OCI-LY3 (cell line): ENCODE data around the gene ARPIN.

Experiments
- EZH2phosphoT487 ChIP-seq: fragments of 200-600 bp; shearing (Covaris generic); IDR thresholded peaks from 2 replicates; pipeline ENCODE4 v1.6.1; 2018; ENCODE audit warnings: antibody characterized with exemption, mixed run types, low read depth
- TF ChIP-seq, protein P1 (sequence below): fragments of 200-600, 300-600 bp; sonication (generic); IDR thresholded peaks from 2 replicates; pipeline ENCODE4 v1.5.1; 2014; ENCODE audit warnings: antibody characterized with exemption, low read length, low read depth

DNA sequence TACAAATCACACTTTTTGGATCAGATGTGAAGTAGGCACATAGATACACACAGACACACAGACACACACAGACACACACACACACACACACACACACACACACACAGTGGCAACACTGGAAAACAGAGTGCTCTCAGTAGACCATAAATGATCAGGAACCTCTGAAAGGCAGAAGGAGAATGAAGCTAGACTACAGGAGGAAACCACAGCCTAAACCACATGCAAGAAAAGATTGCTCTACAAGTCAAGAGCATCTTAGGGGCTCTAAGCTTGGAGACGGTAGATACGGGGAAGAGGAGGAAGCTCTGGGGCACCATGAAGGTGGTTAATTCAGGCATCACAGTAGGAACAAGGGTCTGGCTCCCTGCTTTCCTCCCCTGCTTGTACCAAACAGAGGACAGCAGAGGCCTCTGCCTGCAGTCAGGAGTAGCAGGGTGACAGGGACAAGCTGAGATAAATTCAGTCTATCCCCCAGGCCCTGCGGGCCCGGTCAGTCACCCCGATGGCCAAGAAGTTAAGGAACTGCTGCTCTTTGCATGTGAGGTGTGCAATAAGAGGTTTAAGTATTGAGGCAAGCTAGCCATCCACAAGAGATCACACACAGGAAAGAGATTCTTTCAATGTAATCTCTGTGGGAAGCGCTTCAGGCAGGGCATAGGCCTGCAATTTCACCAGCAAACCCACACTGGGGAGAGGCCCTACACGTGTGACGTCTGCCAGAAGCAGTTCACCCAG is 23.5 kb upstream of the ARPIN start:
- TF ChIP-seq, protein P1, sequence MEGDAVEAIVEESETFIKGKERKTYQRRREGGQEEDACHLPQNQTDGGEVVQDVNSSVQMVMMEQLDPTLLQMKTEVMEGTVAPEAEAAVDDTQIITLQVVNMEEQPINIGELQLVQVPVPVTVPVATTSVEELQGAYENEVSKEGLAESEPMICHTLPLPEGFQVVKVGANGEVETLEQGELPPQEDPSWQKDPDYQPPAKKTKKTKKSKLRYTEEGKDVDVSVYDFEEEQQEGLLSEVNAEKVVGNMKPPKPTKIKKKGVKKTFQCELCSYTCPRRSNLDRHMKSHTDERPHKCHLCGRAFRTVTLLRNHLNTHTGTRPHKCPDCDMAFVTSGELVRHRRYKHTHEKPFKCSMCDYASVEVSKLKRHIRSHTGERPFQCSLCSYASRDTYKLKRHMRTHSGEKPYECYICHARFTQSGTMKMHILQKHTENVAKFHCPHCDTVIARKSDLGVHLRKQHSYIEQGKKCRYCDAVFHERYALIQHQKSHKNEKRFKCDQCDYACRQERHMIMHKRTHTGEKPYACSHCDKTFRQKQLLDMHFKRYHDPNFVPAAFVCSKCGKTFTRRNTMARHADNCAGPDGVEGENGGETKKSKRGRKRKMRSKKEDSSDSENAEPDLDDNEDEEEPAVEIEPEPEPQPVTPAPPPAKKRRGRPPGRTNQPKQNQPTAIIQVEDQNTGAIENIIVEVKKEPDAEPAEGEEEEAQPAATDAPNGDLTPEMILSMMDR = no peak
- TF ChIP-seq EZH2phosphoT487 = no peak
